PC-3 (cell line): Measurements from ENCODE around the gene CYGB.

ENCODE experiments used
- CTCF ChIP-seq: fragments of 300-600 bp; sonication (generic); conservative IDR thresholded peaks from 2 replicates; pipeline ENCODE4 v1.5.1; 2017; ENCODE audit warnings: antibody characterized with exemption, low read depth, mild to moderate bottlenecking, low read length
- EZH2phosphoT487 ChIP-seq: fragments of 300-600 bp; sonication (generic); IDR thresholded peaks from 2 replicates; pipeline ENCODE4 v1.6.1; 2018; ENCODE audit warnings: mild to moderate bottlenecking, antibody characterized with exemption, low read length, borderline replicate concordance

DNA sequence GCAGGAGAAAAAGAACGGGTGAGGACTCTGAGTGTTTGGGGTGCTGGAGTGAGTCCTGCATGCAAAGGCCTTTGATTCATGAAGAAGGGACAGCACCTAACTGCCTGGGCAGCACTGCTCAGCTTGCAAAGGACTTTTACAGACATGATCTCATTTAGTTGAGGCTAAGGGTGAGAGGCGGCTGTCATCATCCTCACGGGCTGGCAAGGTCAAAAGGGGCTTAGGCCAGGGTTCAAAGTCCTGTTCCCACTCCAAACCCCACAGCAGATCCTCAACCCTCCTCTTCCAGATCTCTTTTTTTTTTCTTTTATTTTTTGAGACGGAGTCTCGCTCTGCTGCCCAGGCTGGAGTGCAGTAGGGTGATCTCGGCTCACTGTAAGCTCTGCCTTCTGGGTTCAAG lies 41.0 kb downstream of the CYGB start:
- TF ChIP-seq CTCF (no peak), EZH2phosphoT487 (no peak)
